WTC11 (cell line): ENCODE results near the gene STXBP5. TPM values are rescaled to one million over a fixed set of nuclear protein-coding genes. Genes with fewer than 3 reads are reported as not detected.
A peak's percentile ranks its signal among the peaks of the same experiment; 100 is the strongest.

Source experiments
- ATAC-seq: fragments of 200-7000 bp; cut with Tn5 transposase; 2 replicates; pipeline ENCODE4 v1.10.0; 2021; ENCODE audit warnings: mild to moderate bottlenecking, moderate library complexity
- CTCF ChIA-PET: fragments of 300-600 bp; sonication (Branson Sonifier 250); formaldehyde crosslinking; loops from one replicate; lab custom pipeline; 2021; ENCODE audit warnings: antibody characterized with exemption; lab: Charles Lee
- POLR2A ChIA-PET: fragments of 350-600 bp; sonication (Branson Sonifier 250); formaldehyde crosslinking; loops from one replicate; lab custom pipeline; 2021; ENCODE audit warnings: antibody characterized with exemption; lab: Charles Lee
- DNase-seq: peaks from one replicate; pipeline ENCODE4 v3.0.0; 2021; ENCODE audit warnings: low spot score
- H3K27ac Mint-ChIP-seq: 2 replicates; pipeline ENCODE4 v1.8.0; 2021; ENCODE audit warnings: mixed read lengths
- H3K27me3 Mint-ChIP-seq: 2 replicates; pipeline ENCODE4 v1.8.0; 2021; ENCODE audit warnings: low read depth, mild to moderate bottlenecking, moderate library complexity, mixed read lengths
- H3K36me3 Mint-ChIP-seq: 2 replicates; pipeline ENCODE4 v1.8.0; 2021; ENCODE audit warnings: mixed read lengths
- H3K4me1 Mint-ChIP-seq: 2 replicates; pipeline ENCODE4 v1.8.0; 2022; ENCODE audit warnings: mixed read lengths
- H3K4me3 Mint-ChIP-seq: 2 replicates; pipeline ENCODE4 v1.8.0; 2021; ENCODE audit warnings: mild to moderate bottlenecking, moderate library complexity, mixed read lengths
- H3K9me3 Mint-ChIP-seq: 2 replicates; pipeline ENCODE4 v1.8.0; 2021; ENCODE audit warnings: mixed read lengths
- CREB1 ChIP-seq: sonication (generic); formaldehyde crosslinking; IDR thresholded peaks from 2 replicates; pipeline ENCODE4 v1.8.0; 2023; ENCODE audit warnings: mild to moderate bottlenecking, missing genetic modification reagents
- ESRRA ChIP-seq: sonication (generic); formaldehyde crosslinking; IDR thresholded peaks from 2 replicates; pipeline ENCODE4 v1.8.1; 2022; ENCODE audit warnings: mild to moderate bottlenecking, missing genetic modification reagents, borderline replicate concordance
- FOXK1 ChIP-seq: sonication (generic); formaldehyde crosslinking; IDR thresholded peaks from 2 replicates; pipeline ENCODE4 v1.8.0; 2022; ENCODE audit warnings: mild to moderate bottlenecking, moderate library complexity, missing genetic modification reagents
- GABPB1 ChIP-seq: sonication (generic); formaldehyde crosslinking; IDR thresholded peaks from 2 replicates; pipeline ENCODE4 v1.8.1; 2023; ENCODE audit warnings: mild to moderate bottlenecking, missing genetic modification reagents
- HMGA2 ChIP-seq: fragments of 250-450 bp; sonication (Bioruptor Pico); IDR thresholded peaks from 2 replicates; pipeline ENCODE4 v1.4.0; 2021; ENCODE audit warnings: mild to moderate bottlenecking, moderate library complexity
- KAT7 ChIP-seq: sonication (generic); formaldehyde crosslinking; IDR thresholded peaks from 2 replicates; pipeline ENCODE4 v1.8.1; 2023; ENCODE audit warnings: missing genetic modification reagents, mild to moderate bottlenecking, borderline replicate concordance
- SOX15 ChIP-seq: fragments of 250-450 bp; sonication (Bioruptor Pico); IDR thresholded peaks from 2 replicates; pipeline ENCODE4 v1.9.0; 2021; ENCODE audit warnings: mild to moderate bottlenecking
- TEAD4 ChIP-seq: sonication (generic); formaldehyde crosslinking; IDR thresholded peaks from 2 replicates; pipeline ENCODE4 v1.8.0; 2022; ENCODE audit warnings: mild to moderate bottlenecking, missing genetic modification reagents
- ZBTB21 ChIP-seq: sonication (generic); formaldehyde crosslinking; IDR thresholded peaks from 2 replicates; pipeline ENCODE4 v1.8.1; 2023; ENCODE audit warnings: mild to moderate bottlenecking, missing genetic modification reagents, borderline replicate concordance
- ZNF416 ChIP-seq: fragments of 250-450 bp; sonication (Bioruptor Pico); IDR thresholded peaks from 2 replicates; pipeline ENCODE4 v1.9.0; 2021; ENCODE audit warnings: mild to moderate bottlenecking, inconsistent platforms
- ZNF671 ChIP-seq: fragments of 250-450 bp; sonication (Bioruptor Pico); IDR thresholded peaks from 2 replicates; pipeline ENCODE4 v1.8.0; 2021; ENCODE audit warnings: mild to moderate bottlenecking
- total RNA-seq: library from RNA; stranded (reverse); gene quantifications from 3 replicates; pipeline ENCODE4 v1.2.3, GENCODE V29; 2021
- TF ChIP-seq, protein P1 (sequence below): fragments of 250-450 bp; sonication (Bioruptor Pico); IDR thresholded peaks from 2 replicates; pipeline ENCODE4 v1.8.0; 2021; ENCODE audit warnings: mild to moderate bottlenecking
- TF ChIP-seq, protein P2 (sequence below): sonication (generic); formaldehyde crosslinking; IDR thresholded peaks from 2 replicates; pipeline ENCODE4 v1.8.1; 2023; ENCODE audit warnings: mild to moderate bottlenecking, missing genetic modification reagents
- TF ChIP-seq, protein P3 (sequence below): sonication (generic); formaldehyde crosslinking; IDR thresholded peaks from 2 replicates; pipeline ENCODE4 v1.8.1; 2023; ENCODE audit warnings: mild to moderate bottlenecking, missing genetic modification reagents, moderate library complexity
- TF ChIP-seq, protein P4 (sequence below): sonication (generic); formaldehyde crosslinking; IDR thresholded peaks from 2 replicates; pipeline ENCODE4 v1.8.1; 2022; ENCODE audit warnings: mild to moderate bottlenecking, missing genetic modification reagents, moderate library complexity, borderline replicate concordance
- TF ChIP-seq, protein P5 (sequence below): sonication (generic); formaldehyde crosslinking; IDR thresholded peaks from 2 replicates; pipeline ENCODE4 v1.8.1; 2023; ENCODE audit warnings: mild to moderate bottlenecking, missing genetic modification reagents
- TF ChIP-seq, protein P6 (sequence below): fragments of 250-450 bp; sonication (Bioruptor Pico); IDR thresholded peaks from 2 replicates; pipeline ENCODE4 v1.9.0; 2021; ENCODE audit warnings: mild to moderate bottlenecking
- TF ChIP-seq, protein P7 (sequence below): sonication (generic); formaldehyde crosslinking; IDR thresholded peaks from 2 replicates; pipeline ENCODE4 v1.8.1; 2023; ENCODE audit warnings: mild to moderate bottlenecking, missing genetic modification reagents, moderate library complexity
- TF ChIP-seq, protein P8 (sequence below): sonication (generic); formaldehyde crosslinking; IDR thresholded peaks from 2 replicates; pipeline ENCODE4 v1.8.1; 2023; ENCODE audit warnings: mild to moderate bottlenecking, moderate library complexity, missing genetic modification reagents
- TF ChIP-seq, protein P9 (sequence below): sonication (generic); formaldehyde crosslinking; IDR thresholded peaks from 2 replicates; pipeline ENCODE4 v1.8.1; 2023; ENCODE audit warnings: mild to moderate bottlenecking, missing genetic modification reagents, borderline replicate concordance

Gene STXBP5
- total RNA-seq, 1 experiment from 2014 or later, result 13.2 TPM

DNA sequence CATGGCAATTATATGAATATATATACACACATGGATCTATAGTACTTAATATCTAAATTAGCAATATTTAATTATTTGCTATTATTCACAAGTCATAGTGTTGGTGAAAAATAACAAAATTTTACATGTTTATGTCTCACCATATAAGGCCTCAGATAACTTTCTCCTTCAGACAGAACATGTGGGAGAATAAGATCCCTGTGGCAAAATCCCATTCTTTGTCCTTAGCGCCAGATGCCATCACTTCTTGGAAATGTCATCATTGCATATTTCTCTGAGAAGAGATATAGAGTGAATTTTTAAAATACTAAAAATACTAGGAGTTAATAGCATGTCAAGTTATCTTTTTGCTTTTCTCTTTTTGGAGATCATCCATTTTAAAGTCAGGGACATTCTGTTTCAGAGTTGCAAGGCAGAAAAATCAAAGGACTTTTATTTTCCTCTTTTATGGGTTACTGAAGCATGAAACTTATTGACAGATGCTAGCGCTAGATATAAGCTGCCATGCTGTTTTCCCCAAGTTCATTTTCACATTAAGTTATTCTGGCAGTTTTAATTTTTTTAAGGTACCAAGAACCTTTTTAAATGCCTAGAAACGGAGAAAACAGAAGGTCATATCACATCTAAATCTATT lies 30.4 kb upstream of the STXBP5 start (continued):
- TF ChIP-seq, protein P1, sequence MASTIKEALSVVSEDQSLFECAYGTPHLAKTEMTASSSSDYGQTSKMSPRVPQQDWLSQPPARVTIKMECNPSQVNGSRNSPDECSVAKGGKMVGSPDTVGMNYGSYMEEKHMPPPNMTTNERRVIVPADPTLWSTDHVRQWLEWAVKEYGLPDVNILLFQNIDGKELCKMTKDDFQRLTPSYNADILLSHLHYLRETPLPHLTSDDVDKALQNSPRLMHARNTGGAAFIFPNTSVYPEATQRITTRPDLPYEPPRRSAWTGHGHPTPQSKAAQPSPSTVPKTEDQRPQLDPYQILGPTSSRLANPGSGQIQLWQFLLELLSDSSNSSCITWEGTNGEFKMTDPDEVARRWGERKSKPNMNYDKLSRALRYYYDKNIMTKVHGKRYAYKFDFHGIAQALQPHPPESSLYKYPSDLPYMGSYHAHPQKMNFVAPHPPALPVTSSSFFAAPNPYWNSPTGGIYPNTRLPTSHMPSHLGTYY (CRISPR knock-in tag), result no peak
- TF ChIP-seq GABPB1 (CRISPR knock-in tag), result no peak
- no peak for TF ChIP-seq TEAD4
- TF ChIP-seq, protein P2, sequence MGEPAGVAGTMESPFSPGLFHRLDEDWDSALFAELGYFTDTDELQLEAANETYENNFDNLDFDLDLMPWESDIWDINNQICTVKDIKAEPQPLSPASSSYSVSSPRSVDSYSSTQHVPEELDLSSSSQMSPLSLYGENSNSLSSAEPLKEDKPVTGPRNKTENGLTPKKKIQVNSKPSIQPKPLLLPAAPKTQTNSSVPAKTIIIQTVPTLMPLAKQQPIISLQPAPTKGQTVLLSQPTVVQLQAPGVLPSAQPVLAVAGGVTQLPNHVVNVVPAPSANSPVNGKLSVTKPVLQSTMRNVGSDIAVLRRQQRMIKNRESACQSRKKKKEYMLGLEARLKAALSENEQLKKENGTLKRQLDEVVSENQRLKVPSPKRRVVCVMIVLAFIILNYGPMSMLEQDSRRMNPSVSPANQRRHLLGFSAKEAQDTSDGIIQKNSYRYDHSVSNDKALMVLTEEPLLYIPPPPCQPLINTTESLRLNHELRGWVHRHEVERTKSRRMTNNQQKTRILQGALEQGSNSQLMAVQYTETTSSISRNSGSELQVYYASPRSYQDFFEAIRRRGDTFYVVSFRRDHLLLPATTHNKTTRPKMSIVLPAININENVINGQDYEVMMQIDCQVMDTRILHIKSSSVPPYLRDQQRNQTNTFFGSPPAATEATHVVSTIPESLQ, result no peak
- no peak for TF ChIP-seq SOX15
- TF ChIP-seq, protein P3, sequence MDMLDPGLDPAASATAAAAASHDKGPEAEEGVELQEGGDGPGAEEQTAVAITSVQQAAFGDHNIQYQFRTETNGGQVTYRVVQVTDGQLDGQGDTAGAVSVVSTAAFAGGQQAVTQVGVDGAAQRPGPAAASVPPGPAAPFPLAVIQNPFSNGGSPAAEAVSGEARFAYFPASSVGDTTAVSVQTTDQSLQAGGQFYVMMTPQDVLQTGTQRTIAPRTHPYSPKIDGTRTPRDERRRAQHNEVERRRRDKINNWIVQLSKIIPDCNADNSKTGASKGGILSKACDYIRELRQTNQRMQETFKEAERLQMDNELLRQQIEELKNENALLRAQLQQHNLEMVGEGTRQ (CRISPR knock-in tag), result no peak
- TF ChIP-seq KAT7, result no peak
- no peak for TF ChIP-seq ESRRA (CRISPR knock-in tag)
- no peak for TF ChIP-seq ZNF671 (CRISPR knock-in tag)

DNA sequence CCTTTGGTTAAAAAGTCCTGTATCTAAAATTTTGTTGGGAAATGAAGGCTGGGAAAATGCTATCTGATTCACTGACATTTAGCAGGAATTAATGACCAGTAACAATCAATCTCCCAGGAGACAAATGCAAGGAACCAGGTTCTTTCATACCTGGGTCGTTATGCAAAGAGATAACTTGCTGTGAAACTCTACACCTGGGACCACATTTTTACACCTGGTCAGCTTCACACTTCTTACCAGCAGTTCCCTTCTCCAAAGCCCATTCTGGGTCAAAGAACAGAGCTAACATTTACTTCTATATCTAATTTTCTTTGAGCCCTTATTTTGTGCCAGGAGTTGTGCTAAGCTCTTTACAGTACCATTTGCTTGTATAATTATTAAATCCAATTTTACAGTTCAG lies 27.4 kb upstream of the STXBP5 start:
- no peaks in the 10 kb centered on the region for H3K36me3 Mint-ChIP-seq
- no peaks in the 10 kb centered on the region for H3K27me3 Mint-ChIP-seq
- DNase-seq (no peak), ATAC-seq (peak; percentile 67)
- H3K27ac Mint-ChIP-seq, result no peak overlapping the region
- TF ChIP-seq CREB1 (no peak), ZNF416 (CRISPR knock-in tag) (no peak)
- ChIA-PET CTCF (no interaction called here), POLR2A (no interaction called here)
- no peak overlapping the region for H3K4me3 Mint-ChIP-seq
- H3K9me3 Mint-ChIP-seq, result no peaks in the 10 kb centered on the region
- peaks cover 13% of the 10 kb centered on the region for H3K4me1 Mint-ChIP-seq

DNA sequence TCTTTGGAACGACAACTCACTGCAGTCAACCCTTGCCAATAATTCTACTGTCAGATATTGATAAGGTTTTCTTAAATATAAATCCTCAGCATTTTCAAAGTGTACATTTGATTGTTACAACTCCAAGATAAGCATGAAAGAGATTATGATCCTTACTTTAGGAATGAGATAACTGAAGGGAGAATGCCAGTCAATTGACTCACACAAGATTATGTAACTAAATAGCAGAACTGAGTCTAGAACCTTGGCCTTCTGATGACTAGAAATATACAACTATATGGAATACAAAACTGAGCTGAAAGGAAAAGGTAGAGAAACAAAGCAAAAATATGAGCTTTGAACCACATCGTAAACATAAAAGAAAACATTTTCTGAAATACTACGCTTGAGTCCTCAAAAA lies 26.9 kb upstream of the STXBP5 start:
- H3K27ac Mint-ChIP-seq, result no peak overlapping the region
- no peak for DNase-seq
- no peaks in the 10 kb centered on the region for H3K27me3 Mint-ChIP-seq
- ATAC-seq, result no peak
- H3K36me3 Mint-ChIP-seq, result no peaks in the 10 kb centered on the region
- ChIA-PET CTCF (no interaction called here), POLR2A (no interaction called here)
- no peaks in the 10 kb centered on the region for H3K9me3 Mint-ChIP-seq
- H3K4me1 Mint-ChIP-seq, result peaks cover 13% of the 10 kb centered on the region
- no peak overlapping the region for H3K4me3 Mint-ChIP-seq
- no peak for TF ChIP-seq HMGA2 (CRISPR knock-in tag)
- TF ChIP-seq, protein P4, sequence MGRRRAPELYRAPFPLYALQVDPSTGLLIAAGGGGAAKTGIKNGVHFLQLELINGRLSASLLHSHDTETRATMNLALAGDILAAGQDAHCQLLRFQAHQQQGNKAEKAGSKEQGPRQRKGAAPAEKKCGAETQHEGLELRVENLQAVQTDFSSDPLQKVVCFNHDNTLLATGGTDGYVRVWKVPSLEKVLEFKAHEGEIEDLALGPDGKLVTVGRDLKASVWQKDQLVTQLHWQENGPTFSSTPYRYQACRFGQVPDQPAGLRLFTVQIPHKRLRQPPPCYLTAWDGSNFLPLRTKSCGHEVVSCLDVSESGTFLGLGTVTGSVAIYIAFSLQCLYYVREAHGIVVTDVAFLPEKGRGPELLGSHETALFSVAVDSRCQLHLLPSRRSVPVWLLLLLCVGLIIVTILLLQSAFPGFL (CRISPR knock-in tag), result no peak
- TF ChIP-seq, protein P5, sequence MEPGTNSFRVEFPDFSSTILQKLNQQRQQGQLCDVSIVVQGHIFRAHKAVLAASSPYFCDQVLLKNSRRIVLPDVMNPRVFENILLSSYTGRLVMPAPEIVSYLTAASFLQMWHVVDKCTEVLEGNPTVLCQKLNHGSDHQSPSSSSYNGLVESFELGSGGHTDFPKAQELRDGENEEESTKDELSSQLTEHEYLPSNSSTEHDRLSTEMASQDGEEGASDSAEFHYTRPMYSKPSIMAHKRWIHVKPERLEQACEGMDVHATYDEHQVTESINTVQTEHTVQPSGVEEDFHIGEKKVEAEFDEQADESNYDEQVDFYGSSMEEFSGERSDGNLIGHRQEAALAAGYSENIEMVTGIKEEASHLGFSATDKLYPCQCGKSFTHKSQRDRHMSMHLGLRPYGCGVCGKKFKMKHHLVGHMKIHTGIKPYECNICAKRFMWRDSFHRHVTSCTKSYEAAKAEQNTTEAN (CRISPR knock-in tag), result no peak
- no peak for TF ChIP-seq ZBTB21
- TF ChIP-seq, protein P6, sequence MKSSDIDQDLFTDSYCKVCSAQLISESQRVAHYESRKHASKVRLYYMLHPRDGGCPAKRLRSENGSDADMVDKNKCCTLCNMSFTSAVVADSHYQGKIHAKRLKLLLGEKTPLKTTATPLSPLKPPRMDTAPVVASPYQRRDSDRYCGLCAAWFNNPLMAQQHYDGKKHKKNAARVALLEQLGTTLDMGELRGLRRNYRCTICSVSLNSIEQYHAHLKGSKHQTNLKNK (CRISPR knock-in tag), result no peak
- TF ChIP-seq, protein P7, sequence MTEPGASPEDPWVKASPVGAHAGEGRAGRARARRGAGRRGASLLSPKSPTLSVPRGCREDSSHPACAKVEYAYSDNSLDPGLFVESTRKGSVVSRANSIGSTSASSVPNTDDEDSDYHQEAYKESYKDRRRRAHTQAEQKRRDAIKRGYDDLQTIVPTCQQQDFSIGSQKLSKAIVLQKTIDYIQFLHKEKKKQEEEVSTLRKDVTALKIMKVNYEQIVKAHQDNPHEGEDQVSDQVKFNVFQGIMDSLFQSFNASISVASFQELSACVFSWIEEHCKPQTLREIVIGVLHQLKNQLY (CRISPR knock-in tag), result no peak
- TF ChIP-seq FOXK1 (CRISPR knock-in tag), result no peak
- TF ChIP-seq, protein P8, sequence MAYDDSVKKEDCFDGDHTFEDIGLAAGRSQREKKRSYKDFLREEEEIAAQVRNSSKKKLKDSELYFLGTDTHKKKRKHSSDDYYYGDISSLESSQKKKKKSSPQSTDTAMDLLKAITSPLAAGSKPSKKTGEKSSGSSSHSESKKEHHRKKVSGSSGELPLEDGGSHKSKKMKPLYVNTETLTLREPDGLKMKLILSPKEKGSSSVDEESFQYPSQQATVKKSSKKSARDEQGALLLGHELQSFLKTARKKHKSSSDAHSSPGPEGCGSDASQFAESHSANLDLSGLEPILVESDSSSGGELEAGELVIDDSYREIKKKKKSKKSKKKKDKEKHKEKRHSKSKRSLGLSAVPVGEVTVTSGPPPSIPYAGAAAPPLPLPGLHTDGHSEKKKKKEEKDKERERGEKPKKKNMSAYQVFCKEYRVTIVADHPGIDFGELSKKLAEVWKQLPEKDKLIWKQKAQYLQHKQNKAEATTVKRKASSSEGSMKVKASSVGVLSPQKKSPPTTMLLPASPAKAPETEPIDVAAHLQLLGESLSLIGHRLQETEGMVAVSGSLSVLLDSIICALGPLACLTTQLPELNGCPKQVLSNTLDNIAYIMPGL (CRISPR knock-in tag), result no peak
- TF ChIP-seq, protein P9, sequence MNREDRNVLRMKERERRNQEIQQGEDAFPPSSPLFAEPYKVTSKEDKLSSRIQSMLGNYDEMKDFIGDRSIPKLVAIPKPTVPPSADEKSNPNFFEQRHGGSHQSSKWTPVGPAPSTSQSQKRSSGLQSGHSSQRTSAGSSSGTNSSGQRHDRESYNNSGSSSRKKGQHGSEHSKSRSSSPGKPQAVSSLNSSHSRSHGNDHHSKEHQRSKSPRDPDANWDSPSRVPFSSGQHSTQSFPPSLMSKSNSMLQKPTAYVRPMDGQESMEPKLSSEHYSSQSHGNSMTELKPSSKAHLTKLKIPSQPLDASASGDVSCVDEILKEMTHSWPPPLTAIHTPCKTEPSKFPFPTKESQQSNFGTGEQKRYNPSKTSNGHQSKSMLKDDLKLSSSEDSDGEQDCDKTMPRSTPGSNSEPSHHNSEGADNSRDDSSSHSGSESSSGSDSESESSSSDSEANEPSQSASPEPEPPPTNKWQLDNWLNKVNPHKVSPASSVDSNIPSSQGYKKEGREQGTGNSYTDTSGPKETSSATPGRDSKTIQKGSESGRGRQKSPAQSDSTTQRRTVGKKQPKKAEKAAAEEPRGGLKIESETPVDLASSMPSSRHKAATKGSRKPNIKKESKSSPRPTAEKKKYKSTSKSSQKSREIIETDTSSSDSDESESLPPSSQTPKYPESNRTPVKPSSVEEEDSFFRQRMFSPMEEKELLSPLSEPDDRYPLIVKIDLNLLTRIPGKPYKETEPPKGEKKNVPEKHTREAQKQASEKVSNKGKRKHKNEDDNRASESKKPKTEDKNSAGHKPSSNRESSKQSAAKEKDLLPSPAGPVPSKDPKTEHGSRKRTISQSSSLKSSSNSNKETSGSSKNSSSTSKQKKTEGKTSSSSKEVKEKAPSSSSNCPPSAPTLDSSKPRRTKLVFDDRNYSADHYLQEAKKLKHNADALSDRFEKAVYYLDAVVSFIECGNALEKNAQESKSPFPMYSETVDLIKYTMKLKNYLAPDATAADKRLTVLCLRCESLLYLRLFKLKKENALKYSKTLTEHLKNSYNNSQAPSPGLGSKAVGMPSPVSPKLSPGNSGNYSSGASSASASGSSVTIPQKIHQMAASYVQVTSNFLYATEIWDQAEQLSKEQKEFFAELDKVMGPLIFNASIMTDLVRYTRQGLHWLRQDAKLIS, result no peak
